T-cell (primary cell): ENCODE results near the gene ZNF133. TPM values are rescaled to one million over a fixed set of nuclear protein-coding genes. Genes with fewer than 3 reads are reported as not detected.
"Not testable (repeated sequence)": the region's sequence is repeated elsewhere in the genome, so short reads cannot be mapped to it uniquely, and the experiment has no call there.

Experiments used
- ATAC-seq, 4 experiments: fragments of 200-7000 bp in 3 of 4; fragments of 150-1000 bp in 1 of 4; cut with Tn5 transposase; replicated peaks in 1 of 4; 1 replicate in 3 of 4; 2 replicates in 1 of 4; pipeline ENCODE4 v1.10.0; 2021; ENCODE audit warnings: moderate library complexity in 3 of 4, mild to moderate bottlenecking in 2 of 4, moderate number of reproducible peaks in 1 of 4
- CTCF ChIA-PET, 2 donors: fragments of 300-600 bp; sonication (Branson Sonifier 250); formaldehyde crosslinking; loops; one replicate each; lab custom pipeline; 2022; ENCODE audit warnings: antibody characterized with exemption in 2 of 2; lab: Charles Lee
- POLR2A ChIA-PET, 2 donors: fragments of 300-600 bp; sonication (Branson Sonifier 250); formaldehyde crosslinking; loops; one replicate each; lab custom pipeline; 2022; ENCODE audit warnings: antibody characterized with exemption in 2 of 2; lab: Charles Lee
- DNase-seq, 35 experiments: peaks; one replicate each; pipeline versions ENCODE4 v3.0.0 to v3.0.0-alpha.2; 2013 to 2023
- H3K27ac ChIP-seq: one replicate; pipeline ENCODE4 v1.5.1; 2013; ENCODE audit warnings: low read length
- H3K27me3 ChIP-seq, 2 experiments: replicated peaks in 1 of 2; 1 replicate in 1 of 2; 2 replicates in 1 of 2; pipeline versions ENCODE4 v1.6.1 to v1.7.0; 2013; ENCODE audit warnings: low read length in 1 of 2, mixed read lengths in 1 of 2; ENCODE audit not compliant: control insufficient read depth in 2 of 2, insufficient read depth in 2 of 2; ENCODE audit errors: extremely low read depth in 1 of 2
- H3K36me3 ChIP-seq, 2 donors: 1 replicate in 1 of 2; 2 replicates in 1 of 2; pipeline versions ENCODE4 v1.6.1 to v1.7.0; 2013; ENCODE audit warnings: low read length in 1 of 2; ENCODE audit not compliant: control insufficient read depth in 2 of 2, insufficient read depth in 1 of 2; ENCODE audit errors: extremely low read depth in 1 of 2
- H3K4me1 ChIP-seq, 2 experiments: 1 replicate in 1 of 2; 2 replicates in 1 of 2; pipeline versions ENCODE4 v1.6.1 to v1.7.0; 2013; ENCODE audit warnings: low read length in 2 of 2, mixed read lengths in 1 of 2; ENCODE audit not compliant: insufficient read depth in 2 of 2, control insufficient read depth in 1 of 2; ENCODE audit errors: extremely low read depth in 1 of 2
- H3K4me3 ChIP-seq, 2 donors: 1 replicate in 1 of 2; 2 replicates in 1 of 2; pipeline versions ENCODE4 v1.5.1 to v1.7.0; 2013; ENCODE audit warnings: mild to moderate bottlenecking in 2 of 2, low read length in 1 of 2, moderate library complexity in 1 of 2; ENCODE audit not compliant: control insufficient read depth in 1 of 2; ENCODE audit errors: extremely low read depth in 1 of 2
- H3K9me3 ChIP-seq: 2 replicates; pipeline ENCODE4 v1.7.0; 2013
- H3K27ac Mint-ChIP-seq, 2 donors: one replicate each; pipeline ENCODE4 v1.8.0; 2020 to 2021; ENCODE audit warnings: mild to moderate bottlenecking in 2 of 2, mixed read lengths in 2 of 2
- H3K27me3 Mint-ChIP-seq, 2 donors: one replicate each; pipeline ENCODE4 v1.8.0; 2021 to 2022; ENCODE audit warnings: mixed read lengths in 2 of 2
- H3K36me3 Mint-ChIP-seq: one replicate; pipeline ENCODE4 v1.8.0; 2021; ENCODE audit warnings: mixed read lengths
- H3K4me1 Mint-ChIP-seq, 3 donors: one replicate each; pipeline ENCODE4 v1.8.0; 2020 to 2022; ENCODE audit warnings: mixed read lengths in 3 of 3, mild to moderate bottlenecking in 1 of 3
- H3K4me3 Mint-ChIP-seq, 3 donors: one replicate each; pipeline ENCODE4 v1.8.0; 2020 to 2022; ENCODE audit warnings: mild to moderate bottlenecking in 3 of 3, mixed read lengths in 3 of 3, moderate library complexity in 3 of 3
- H3K9me3 Mint-ChIP-seq, 3 donors: one replicate each; pipeline ENCODE4 v1.8.0; 2020 to 2022; ENCODE audit warnings: mixed read lengths in 3 of 3
- WGBS: methylation state at CpG from one replicate; pipeline ENCODE4 v1.1.5; 2013; ENCODE audit warnings: missing lambda C conversion rate; ENCODE audit not compliant: insufficient coverage; 5-methylcytosine and 5-hydroxymethylcytosine counted together
- total RNA-seq, 35 experiments: library from RNA in 6 of 35; stranded (reverse) in 6 of 35; fragments of 120-200 nt in 1 of 35; gene quantifications; one replicate each; pipeline versions ENCODE4 v1.2.1 to v1.2.4 and lab custom pipeline; 2013 to 2026

The ZNF133 gene
- total RNA-seq, 5 donors from 2014 or later (not counting 1 experiment from before 2014, with no cell fraction given) = 6.8 to 14.6 (median 9.0) TPM

- Mint-ChIP-seq H3K27ac (no peak overlapping the region), H3K36me3 (peaks cover 4% of the 10 kb centered on the region), H3K4me1 (no peaks in the 10 kb centered on the region)
Observed at GRCh38 chr20:18323705-18324104, 35.4 kb downstream of the ZNF133 start.

DNA sequence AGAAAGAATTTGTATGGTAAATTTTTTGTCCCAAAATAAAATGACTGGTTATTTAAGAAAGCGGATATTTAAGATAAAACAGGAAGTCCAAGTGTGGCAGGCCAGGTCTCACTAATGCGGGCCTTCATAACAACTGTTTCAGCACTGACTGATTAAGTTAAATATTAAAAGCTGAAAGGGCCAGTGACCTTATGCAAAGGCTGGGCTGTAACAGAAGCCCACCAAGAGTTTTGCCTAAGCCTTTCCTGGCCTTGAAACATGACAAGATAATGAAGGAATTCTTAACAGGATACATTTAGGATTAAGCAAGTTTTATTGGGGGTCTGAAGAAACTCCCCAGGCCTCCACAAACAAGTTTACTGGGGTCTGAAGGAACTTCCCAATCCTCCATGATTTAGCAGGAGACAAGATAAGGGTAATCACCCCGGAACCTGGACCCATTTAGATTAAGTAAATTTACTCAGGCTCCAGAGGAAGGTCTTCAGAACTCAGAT, 36.3 kb downstream of the ZNF133 start:
- Histone ChIP-seq H3K27me3 (peaks cover 0 to 2% of the 10 kb centered on the region in 2 experiments), H3K36me3 (no peaks in the 10 kb centered on the region), H3K4me3 (no peak overlapping the region), H3K4me1 (no peaks in the 10 kb centered on the region), H3K9me3 (peaks cover 4% of the 10 kb centered on the region), H3K27ac (no peak overlapping the region)
- Mint-ChIP-seq H3K36me3 (peaks cover 10% of the 10 kb centered on the region), H3K27ac (no peak overlapping the region), H3K4me1 (no peaks in the 10 kb centered on the region), H3K9me3 (peaks cover 0 to 15% (median 12%) of the 10 kb centered on the region in 3 donors), H3K27me3 (no peaks in the 10 kb centered on the region), H3K4me3 (no peak overlapping the region)
- ChIA-PET POLR2A (no interaction called here), CTCF (no interaction called here)
- ATAC-seq (no peak), DNase-seq (no peak)
- WGBS = 0% methylated on average over 1 of the region's 3 CpGs

More at GRCh38 chr20:18323705-18324104, 35.4 kb downstream of the ZNF133 start:
- no peak overlapping the region for H3K4me3 ChIP-seq
- H3K36me3 ChIP-seq = no peaks in the 10 kb centered on the region
- DNase-seq (no peak), ATAC-seq (no peak)
- H3K27me3 Mint-ChIP-seq = no peaks in the 10 kb centered on the region
- H3K4me1 ChIP-seq = no peaks in the 10 kb centered on the region
- H3K27me3 ChIP-seq = no peaks in the 10 kb centered on the region
- ChIA-PET CTCF (no interaction called here), POLR2A (no interaction called here)
- no peak overlapping the region for H3K4me3 Mint-ChIP-seq
- H3K9me3 Mint-ChIP-seq = peaks cover 0 to 8% (median 8%) of the 10 kb centered on the region in 3 donors
- 100% methylated on average over 2 of the region's 4 CpGs for WGBS
- no peak overlapping the region for H3K27ac ChIP-seq
- H3K9me3 ChIP-seq = peaks cover 3% of the 10 kb centered on the region

GRCh38 chr20:18326990-18327389, 38.7 kb downstream of the ZNF133 start:
- no peaks in the 10 kb centered on the region for H3K27me3 Mint-ChIP-seq
- WGBS = no CpG with 5 or more reads among the region's 2 CpGs

DNA sequence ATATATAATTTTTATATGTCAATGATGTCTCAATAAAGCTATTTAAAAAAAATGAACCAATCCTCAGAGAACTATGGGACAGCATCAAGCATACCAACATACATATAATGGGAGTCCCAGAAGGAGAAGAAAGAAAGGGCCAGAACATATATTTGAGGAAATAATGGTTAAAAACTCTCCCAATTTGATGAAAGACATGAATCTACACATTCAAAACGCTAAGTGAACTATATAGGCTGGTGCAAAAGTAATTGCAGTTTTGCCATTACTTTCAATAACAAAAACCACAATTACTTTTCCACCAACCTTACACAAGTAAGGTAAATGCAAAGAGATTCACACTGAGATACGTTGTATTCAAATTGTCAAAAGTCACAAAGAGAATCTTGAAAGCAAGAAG, 43.4 kb downstream of the ZNF133 start:
- ChIA-PET POLR2A (no interaction called here), CTCF (no interaction called here)
- no peaks in the 10 kb centered on the region for H3K4me1 Mint-ChIP-seq
- peaks cover 0 to 3% of the 10 kb centered on the region in 2 experiments for H3K27me3 ChIP-seq
- no peak overlapping the region for H3K4me3 ChIP-seq
- peaks cover 12% of the 10 kb centered on the region for H3K36me3 Mint-ChIP-seq
- no peak for DNase-seq
- H3K4me3 Mint-ChIP-seq = no peak overlapping the region
- H3K27ac Mint-ChIP-seq = no peak overlapping the region
- no peak for ATAC-seq
- H3K9me3 Mint-ChIP-seq = peaks cover 29 to 50% (median 37%) of the 10 kb centered on the region in 3 donors
- no CpG with 5 or more reads among the region's 2 CpGs for WGBS
- peaks cover 4% of the 10 kb centered on the region for H3K9me3 ChIP-seq
- no peaks in the 10 kb centered on the region for H3K36me3 ChIP-seq
- no peaks in the 10 kb centered on the region for H3K4me1 ChIP-seq
- H3K27me3 Mint-ChIP-seq = no peaks in the 10 kb centered on the region
- no peak overlapping the region for H3K27ac ChIP-seq

More at GRCh38 chr20:18326990-18327389, 38.7 kb downstream of the ZNF133 start:
- Mint-ChIP-seq H3K27ac (no peak overlapping the region), H3K4me1 (no peaks in the 10 kb centered on the region), H3K36me3 (peaks cover 15% of the 10 kb centered on the region), H3K4me3 (no peak overlapping the region), H3K9me3 (peaks cover 12 to 35% (median 30%) of the 10 kb centered on the region in 3 donors)
- Histone ChIP-seq H3K27ac (no peak overlapping the region), H3K36me3 (no peaks in the 10 kb centered on the region), H3K9me3 (peaks cover 4% of the 10 kb centered on the region), H3K4me3 (no peak overlapping the region), H3K4me1 (no peaks in the 10 kb centered on the region), H3K27me3 (peaks cover 0 to 3% of the 10 kb centered on the region in 2 experiments)
- no peak for ATAC-seq
- DNase-seq = no peak
- POLR2A ChIA-PET = no interaction called here
- CTCF ChIA-PET = no interaction called here

DNA sequence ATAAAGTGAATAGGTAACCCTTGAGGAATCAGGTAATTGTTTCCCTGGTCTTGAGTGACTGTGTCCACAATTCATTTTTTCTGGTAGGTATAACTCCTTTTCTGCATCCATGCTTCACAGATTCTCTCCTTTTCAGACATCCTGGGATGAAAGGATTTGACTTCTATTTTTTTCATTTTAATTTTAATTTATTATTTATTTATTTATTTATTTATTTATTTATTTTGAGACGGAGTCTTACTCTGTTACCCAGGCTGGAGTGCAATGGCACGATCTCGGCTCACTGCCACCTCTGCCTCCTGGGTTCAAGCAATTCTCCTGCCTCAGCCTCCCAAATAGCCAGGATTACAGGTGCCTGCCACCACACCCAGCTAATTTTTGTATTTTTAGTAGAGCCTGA, 61.4 kb downstream of the ZNF133 start:
- H3K36me3 ChIP-seq, CTCF ChIA-PET, H3K4me3 ChIP-seq, H3K36me3 Mint-ChIP-seq, POLR2A ChIA-PET, ATAC-seq, H3K4me1 Mint-ChIP-seq, DNase-seq, H3K4me3 Mint-ChIP-seq, H3K27ac ChIP-seq, H3K4me1 ChIP-seq, H3K27ac Mint-ChIP-seq, H3K27me3 ChIP-seq, H3K9me3 ChIP-seq, H3K9me3 Mint-ChIP-seq: not testable (repeated sequence)
- H3K27me3 Mint-ChIP-seq = peaks cover 16 to 24% of the 10 kb centered on the region in 2 donors
- no CpG with 5 or more reads among the region's 3 CpGs for WGBS

DNA sequence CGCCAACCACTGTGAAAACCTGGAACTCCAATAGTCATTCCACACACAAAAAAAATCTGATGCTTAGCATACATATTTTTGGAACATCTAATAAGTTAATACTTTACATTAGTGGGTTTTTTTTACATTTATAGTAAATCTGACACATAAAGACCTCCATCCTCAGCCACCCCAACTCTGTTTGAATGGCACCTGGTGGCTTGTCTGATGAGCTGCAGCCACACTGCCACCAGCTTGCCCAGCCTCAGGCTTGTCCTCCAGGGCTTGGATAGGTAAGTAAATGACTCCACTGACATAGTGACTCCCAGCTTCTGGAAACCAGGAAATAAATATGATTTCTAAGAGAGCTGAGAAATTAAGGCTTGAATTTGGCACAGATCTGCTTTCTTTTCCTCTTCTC, 71.5 kb downstream of the ZNF133 start:
- H3K27me3 Mint-ChIP-seq = peaks cover 6 to 9% of the 10 kb centered on the region in 2 donors
- Histone ChIP-seq H3K9me3 (no peaks in the 10 kb centered on the region), H3K27me3 (peaks cover 0 to 2% of the 10 kb centered on the region in 2 experiments), H3K4me3 (no peak overlapping the region), H3K4me1 (no peaks in the 10 kb centered on the region), H3K27ac (no peak overlapping the region), H3K36me3 (no peaks in the 10 kb centered on the region)
- no peak overlapping the region for H3K27ac Mint-ChIP-seq
- H3K36me3 Mint-ChIP-seq = no peaks in the 10 kb centered on the region
- no peak overlapping the region for H3K4me3 Mint-ChIP-seq
- DNase-seq (no peak), ATAC-seq (no peak)
- WGBS = no CpG with 5 or more reads among the region's 1 CpG
- ChIA-PET POLR2A (no interaction called here), CTCF (no interaction called here)
- H3K9me3 Mint-ChIP-seq = peaks cover 2 to 9% (median 2%) of the 10 kb centered on the region in 3 donors
- H3K4me1 Mint-ChIP-seq = no peaks in the 10 kb centered on the region
